ENCODE results near the gene YAP1. TPM values are rescaled to one million over a fixed set of nuclear protein-coding genes. Genes with fewer than 3 reads are reported as not detected.

The YAP1 gene
- total and polyA plus RNA-seq, 4 donors = 3.7 to 65.6 (median 18.3) TPM

DNA sequence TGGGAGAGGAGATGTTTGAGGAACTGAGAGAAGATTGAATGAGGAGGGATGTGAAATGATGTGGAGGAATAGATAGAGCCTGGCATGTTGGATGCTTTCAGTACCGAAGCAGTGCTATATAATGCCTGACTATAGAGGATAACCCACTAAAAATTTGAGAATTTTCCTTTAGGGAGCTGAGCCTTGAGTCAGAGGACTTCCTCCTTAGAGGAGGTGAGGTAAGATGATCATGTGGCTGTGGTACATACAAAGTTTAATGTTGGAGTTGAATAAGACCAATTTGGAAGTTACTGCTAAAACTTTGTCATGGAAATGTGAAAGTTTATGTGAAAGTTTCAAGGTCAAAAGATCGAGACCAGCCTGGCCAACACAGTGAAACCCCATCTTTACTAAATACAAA, 66.9 kb downstream of the YAP1 start (continued):
- TF ChIP-seq SP1 (IDR thresholded peaks at IDR 0.05) = no peak
- no peak for TF ChIP-seq FOXA2 (IDR thresholded peaks at IDR 0.05)
- TF ChIP-seq TAF1 (conservative IDR thresholded peaks at IDR 0.05) = no peak
- TF ChIP-seq EGR1 (IDR thresholded peaks at IDR 0.05; ENCODE audit: low read depth in 2 of 2) = no peak
- TF ChIP-seq, protein P1, sequence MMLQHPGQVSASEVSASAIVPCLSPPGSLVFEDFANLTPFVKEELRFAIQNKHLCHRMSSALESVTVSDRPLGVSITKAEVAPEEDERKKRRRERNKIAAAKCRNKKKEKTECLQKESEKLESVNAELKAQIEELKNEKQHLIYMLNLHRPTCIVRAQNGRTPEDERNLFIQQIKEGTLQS (IDR thresholded peaks at IDR 0.05) = no peak
- no peak for TF ChIP-seq NR2F2 (IDR thresholded peaks at IDR 0.05)
- no peak for TF ChIP-seq RAD21 (IDR thresholded peaks at IDR 0.05)
- TF ChIP-seq, protein P2, sequence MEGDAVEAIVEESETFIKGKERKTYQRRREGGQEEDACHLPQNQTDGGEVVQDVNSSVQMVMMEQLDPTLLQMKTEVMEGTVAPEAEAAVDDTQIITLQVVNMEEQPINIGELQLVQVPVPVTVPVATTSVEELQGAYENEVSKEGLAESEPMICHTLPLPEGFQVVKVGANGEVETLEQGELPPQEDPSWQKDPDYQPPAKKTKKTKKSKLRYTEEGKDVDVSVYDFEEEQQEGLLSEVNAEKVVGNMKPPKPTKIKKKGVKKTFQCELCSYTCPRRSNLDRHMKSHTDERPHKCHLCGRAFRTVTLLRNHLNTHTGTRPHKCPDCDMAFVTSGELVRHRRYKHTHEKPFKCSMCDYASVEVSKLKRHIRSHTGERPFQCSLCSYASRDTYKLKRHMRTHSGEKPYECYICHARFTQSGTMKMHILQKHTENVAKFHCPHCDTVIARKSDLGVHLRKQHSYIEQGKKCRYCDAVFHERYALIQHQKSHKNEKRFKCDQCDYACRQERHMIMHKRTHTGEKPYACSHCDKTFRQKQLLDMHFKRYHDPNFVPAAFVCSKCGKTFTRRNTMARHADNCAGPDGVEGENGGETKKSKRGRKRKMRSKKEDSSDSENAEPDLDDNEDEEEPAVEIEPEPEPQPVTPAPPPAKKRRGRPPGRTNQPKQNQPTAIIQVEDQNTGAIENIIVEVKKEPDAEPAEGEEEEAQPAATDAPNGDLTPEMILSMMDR (IDR thresholded peaks at IDR 0.05; ENCODE audit: low read depth, low read length, missing input control) = no peak
- TF ChIP-seq YY1 (IDR thresholded peaks at IDR 0.05) = no peak

DNA sequence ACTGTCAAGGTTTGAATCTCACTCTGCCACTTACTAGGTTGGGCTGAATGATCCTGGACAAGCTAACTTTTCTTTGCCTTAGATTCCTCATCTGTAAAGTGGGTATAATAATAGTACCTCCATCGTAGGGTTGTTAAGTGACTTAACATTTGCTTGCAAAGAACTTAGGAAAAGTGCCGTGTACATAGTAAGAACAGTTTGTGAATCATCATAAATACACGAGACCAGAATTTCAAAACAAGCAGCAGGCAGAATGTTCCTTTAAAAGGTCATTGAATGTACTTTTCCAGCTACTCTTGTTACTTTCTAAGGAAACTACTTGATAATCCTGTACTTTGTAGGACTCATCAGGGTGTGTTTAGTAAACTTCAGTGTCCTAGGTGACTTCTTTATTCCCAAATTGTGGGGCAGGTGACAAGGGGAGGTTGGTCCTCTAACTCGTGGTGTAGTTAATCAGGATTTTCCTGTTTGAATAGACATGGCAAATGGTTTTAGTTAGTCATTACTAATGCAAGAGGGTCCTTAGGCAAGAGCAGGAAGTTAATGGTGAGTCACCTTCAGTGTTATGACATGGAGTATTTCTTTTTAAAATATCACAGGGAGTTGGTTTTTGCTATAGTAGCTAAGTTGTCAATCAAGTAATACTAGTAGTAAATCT, 67.9 kb downstream of the YAP1 start:
- peak overlapping the region in 1 of 2 donors; percentile 1 for H3K27ac ChIP-seq (ENCODE audit: low read depth in 1 of 2, low read length in 2 of 2)
- no peaks in the 10 kb centered on the region for H3K9me3 ChIP-seq (ENCODE audit: control insufficient read depth in 4 of 4, low read length in 3 of 4)
- peaks cover 0 to 4% (median 0%) of the 10 kb centered on the region in 4 donors for H3K4me1 ChIP-seq (ENCODE audit: control insufficient read depth in 4 of 4, insufficient read depth in 4 of 4, low read length in 3 of 4)
- peaks cover 0 to 5% (median 0%) of the 10 kb centered on the region in 4 donors for H3K36me3 ChIP-seq (ENCODE audit: control insufficient read depth in 4 of 4, insufficient read depth in 3 of 4, low read depth in 1 of 4, low read length in 3 of 4)
- no peak for DNase-seq (ENCODE audit: low spot score)
- no peak overlapping the region for H3K9ac ChIP-seq (ENCODE audit: low read depth in 1 of 2, low read length in 2 of 2)
- 67% methylated on average over 4 of the region's 4 CpGs for WGBS
- no peaks in the 10 kb centered on the region for H3K27me3 ChIP-seq (ENCODE audit: control insufficient read depth in 4 of 4, insufficient read depth in 4 of 4, low read length in 3 of 4)
- no peak overlapping the region for H3K4me3 ChIP-seq (ENCODE audit: low read depth in 1 of 3, low read length in 3 of 3)
- TF ChIP-seq SP1 (IDR thresholded peaks at IDR 0.05) (peak; percentile 41), EGR1 (IDR thresholded peaks at IDR 0.05; ENCODE audit: low read depth in 2 of 2) (no peak), RXRA (IDR thresholded peaks at IDR 0.05) (no peak), FOXA2 (IDR thresholded peaks at IDR 0.05) (no peak), HNF4G (IDR thresholded peaks at IDR 0.05) (no peak), YY1 (IDR thresholded peaks at IDR 0.05) (no peak), FOXA1 (IDR thresholded peaks at IDR 0.05) (no peak), JUND (IDR thresholded peaks at IDR 0.05) (peak; percentile 77 to 90), RAD21 (IDR thresholded peaks at IDR 0.05) (no peak), NR2F2 (IDR thresholded peaks at IDR 0.05) (no peak), GABPA (IDR thresholded peaks at IDR 0.05 in 1 of 2, conservative IDR thresholded peaks at IDR 0.05 in 1 of 2) (no peak), TAF1 (conservative IDR thresholded peaks at IDR 0.05) (no peak)
- TF ChIP-seq, protein P3, sequence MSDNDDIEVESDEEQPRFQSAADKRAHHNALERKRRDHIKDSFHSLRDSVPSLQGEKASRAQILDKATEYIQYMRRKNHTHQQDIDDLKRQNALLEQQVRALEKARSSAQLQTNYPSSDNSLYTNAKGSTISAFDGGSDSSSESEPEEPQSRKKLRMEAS (IDR thresholded peaks at IDR 0.05) = no peak
- TF ChIP-seq, protein P2 (IDR thresholded peaks at IDR 0.05; ENCODE audit: low read depth, low read length, missing input control) = no peak
- TF ChIP-seq, protein P1 (IDR thresholded peaks at IDR 0.05) = peak; percentile 60

All from liver (tissue), 9 donors.